HEK293 (cell line): ENCODE results near the gene CHRNE.

Experiments used
- CTCF ChIP-seq: fragments of 450-650 bp; formaldehyde crosslinking; IDR thresholded peaks from 2 replicates; pipeline ENCODE4 v1.5.1; 2016; ENCODE audit warnings: missing biosample characterization, missing genetic modification characterization
- HOXD13 ChIP-seq: sonication (generic); formaldehyde crosslinking; IDR thresholded peaks from 2 replicates; pipeline ENCODE4 v1.8.0; 2022; ENCODE audit warnings: missing genetic modification reagents, borderline replicate concordance
- PBX3 ChIP-seq: sonication (generic); formaldehyde crosslinking; IDR thresholded peaks from 2 replicates; pipeline ENCODE4 v1.8.1; 2022; ENCODE audit warnings: mild to moderate bottlenecking, moderate library complexity, missing genetic modification reagents
- REST ChIP-seq: fragments of 450-650 bp; formaldehyde crosslinking; IDR thresholded peaks from 2 replicates; pipeline ENCODE4 v1.5.1; 2016; ENCODE audit warnings: missing biosample characterization, missing genetic modification characterization
- TRIM28 ChIP-seq: IDR thresholded peaks from 2 replicates; pipeline ENCODE4 v1.6.1; 2011; ENCODE audit warnings: low read length, control low read depth, borderline replicate concordance
- YY1 ChIP-seq: fragments of 450-650 bp; formaldehyde crosslinking; IDR thresholded peaks from 2 replicates; pipeline ENCODE4 v1.5.1; 2018; ENCODE audit warnings: missing biosample characterization, missing genetic modification characterization
- ZNF138 ChIP-seq: fragments of 450-650 bp; formaldehyde crosslinking; IDR thresholded peaks from 2 replicates; pipeline ENCODE4 v1.5.1; 2016; ENCODE audit warnings: missing biosample characterization, missing genetic modification characterization, borderline replicate concordance
- ZNF211 ChIP-seq: fragments of 450-650 bp; formaldehyde crosslinking; IDR thresholded peaks from 2 replicates; pipeline ENCODE4 v1.5.1; 2016; ENCODE audit warnings: low read depth, missing biosample characterization, missing genetic modification characterization
- ZNF280D ChIP-seq: fragments of 450-650 bp; formaldehyde crosslinking; IDR thresholded peaks from 2 replicates; pipeline ENCODE4 v1.5.1; 2016; ENCODE audit warnings: missing biosample characterization, missing genetic modification characterization
- ZNF350 ChIP-seq: fragments of 450-650 bp; formaldehyde crosslinking; IDR thresholded peaks from 2 replicates; pipeline ENCODE4 v1.5.0; 2017; ENCODE audit warnings: missing biosample characterization, mild to moderate bottlenecking, missing genetic modification characterization
- ZNF426 ChIP-seq: fragments of 450-650 bp; formaldehyde crosslinking; IDR thresholded peaks from 2 replicates; pipeline ENCODE4 v1.5.1; 2017; ENCODE audit warnings: missing biosample characterization, missing genetic modification characterization, mild to moderate bottlenecking, inconsistent platforms, moderate library complexity

- TF ChIP-seq CTCF (tag by site-specific recombination), result no peak
- no peak for TF ChIP-seq YY1 (tag by site-specific recombination)
- TF ChIP-seq TRIM28, result no peak
- TF ChIP-seq REST, result no peak
- no peak for TF ChIP-seq ZNF426 (tag by site-specific recombination)
- no peak for TF ChIP-seq ZNF280D (tag by site-specific recombination)
- TF ChIP-seq HOXD13 (CRISPR knock-in tag), result no peak
- no peak for TF ChIP-seq ZNF138 (tag by site-specific recombination)
- no peak for TF ChIP-seq ZNF350 (tag by site-specific recombination)
- no peak for TF ChIP-seq ZNF211 (tag by site-specific recombination)
- no peak for TF ChIP-seq PBX3 (CRISPR knock-in tag)
Observed at GRCh38 chr17:4944163-4944553, 41.3 kb upstream of the CHRNE start.
